HEK293 (cell line): ENCODE data around the gene EIF4A2.

Source experiments
- CTCF ChIA-PET: fragments of 350-600 bp; formaldehyde crosslinking; extraction: SDS; loops from one replicate; lab custom pipeline; 2021; ENCODE audit warnings: antibody characterized with exemption; lab: Yijun Ruan, JAX
- POLR2A ChIA-PET: fragments of 300-600 bp; formaldehyde crosslinking; extraction: SDS; loops from one replicate; lab custom pipeline; 2020; ENCODE audit warnings: antibody characterized with exemption, inconsistent platforms; lab: Yijun Ruan, JAX
- H3K27ac ChIP-seq: fragments of 200-500 bp; sonication (Bioruptor generic); 2 replicates; pipeline ENCODE4 v1.5.1; 2014; ENCODE audit warnings: low read depth, low read length, control low read depth, inconsistent platforms; ENCODE audit errors: extremely low read depth
- H3K36me3 ChIP-seq, 2 experiments: fragments of 200-500 bp in 1 of 2; sonication (Bioruptor generic) in 1 of 2; 1 replicate in 1 of 2; 2 replicates in 1 of 2; pipeline ENCODE4 v1.5.1; 2014 to 2017; ENCODE audit warnings: inconsistent platforms in 2 of 2, low read length in 2 of 2; ENCODE audit not compliant: control insufficient read depth in 2 of 2, insufficient read depth in 1 of 2
- H3K4me1 ChIP-seq: fragments of 200-500 bp; sonication (Bioruptor generic); 2 replicates; pipeline ENCODE4 v1.5.1; 2014; ENCODE audit warnings: mild to moderate bottlenecking, low read length, inconsistent platforms; ENCODE audit not compliant: control insufficient read depth, insufficient read depth
- H3K4me3 ChIP-seq: 2 replicates; pipeline ENCODE4 v1.5.1; 2011; ENCODE audit warnings: low read depth, mild to moderate bottlenecking, control low read depth, low read length, moderate library complexity
- H3K9me3 ChIP-seq: fragments of 200-500 bp; sonication (Bioruptor generic); 2 replicates; pipeline ENCODE4 v1.5.1; 2014; ENCODE audit warnings: low read depth, low read length, inconsistent platforms; ENCODE audit not compliant: control insufficient read depth, insufficient read depth
- FEZF1 ChIP-seq: fragments of 450-650 bp; formaldehyde crosslinking; IDR thresholded peaks from 2 replicates; pipeline ENCODE4 v1.5.1; 2016; ENCODE audit warnings: missing biosample characterization, missing genetic modification characterization
- KLF17 ChIP-seq: fragments of 450-650 bp; formaldehyde crosslinking; IDR thresholded peaks from 2 replicates; pipeline ENCODE4 v1.5.1; 2016; ENCODE audit warnings: missing biosample characterization, missing genetic modification characterization
- OSR2 ChIP-seq: fragments of 450-650 bp; formaldehyde crosslinking; IDR thresholded peaks from 2 replicates; pipeline ENCODE4 v1.5.1; 2016; ENCODE audit warnings: missing biosample characterization, missing genetic modification characterization
- PRDM6 ChIP-seq: fragments of 450-650 bp; formaldehyde crosslinking; IDR thresholded peaks from 2 replicates; pipeline ENCODE4 v1.5.1; 2017; ENCODE audit warnings: missing biosample characterization, missing genetic modification characterization
- SCRT1 ChIP-seq: fragments of 450-650 bp; formaldehyde crosslinking; IDR thresholded peaks from 2 replicates; pipeline ENCODE4 v1.5.1; 2016; ENCODE audit warnings: missing biosample characterization, missing genetic modification characterization, borderline replicate concordance
- SCRT2 ChIP-seq: fragments of 450-650 bp; formaldehyde crosslinking; IDR thresholded peaks from 2 replicates; pipeline ENCODE4 v1.5.1; 2016; ENCODE audit warnings: missing biosample characterization, missing genetic modification characterization
- YY1 ChIP-seq: fragments of 450-650 bp; formaldehyde crosslinking; IDR thresholded peaks from 2 replicates; pipeline ENCODE4 v1.5.1; 2018; ENCODE audit warnings: missing biosample characterization, missing genetic modification characterization
- ZBTB17 ChIP-seq: fragments of 450-650 bp; formaldehyde crosslinking; IDR thresholded peaks from 2 replicates; pipeline ENCODE4 v1.5.1; 2016; ENCODE audit warnings: missing biosample characterization, missing genetic modification characterization
- ZBTB20 ChIP-seq: fragments of 450-650 bp; formaldehyde crosslinking; IDR thresholded peaks from 2 replicates; pipeline ENCODE4 v1.5.1; 2016; ENCODE audit warnings: missing biosample characterization, missing genetic modification characterization
- ZBTB44 ChIP-seq: fragments of 450-650 bp; IDR thresholded peaks from 2 replicates; pipeline ENCODE4 v1.5.1; 2018; ENCODE audit warnings: missing biosample characterization, mild to moderate bottlenecking, missing genetic modification characterization
- ZFP37 ChIP-seq: fragments of 450-650 bp; formaldehyde crosslinking; IDR thresholded peaks from 2 replicates; pipeline ENCODE4 v1.5.1; 2016; ENCODE audit warnings: missing biosample characterization, missing genetic modification characterization
- ZNF10 ChIP-seq: fragments of 450-650 bp; formaldehyde crosslinking; IDR thresholded peaks from 2 replicates; pipeline ENCODE4 v1.5.1; 2017; ENCODE audit warnings: missing biosample characterization, missing genetic modification characterization
- ZNF121 ChIP-seq: fragments of 450-650 bp; formaldehyde crosslinking; IDR thresholded peaks from 2 replicates; pipeline ENCODE4 v1.5.1; 2016; ENCODE audit warnings: missing biosample characterization, missing genetic modification characterization
- ZNF140 ChIP-seq: fragments of 450-650 bp; formaldehyde crosslinking; IDR thresholded peaks from 2 replicates; pipeline ENCODE4 v1.5.1; 2016; ENCODE audit warnings: missing biosample characterization, missing genetic modification characterization
- ZNF18 ChIP-seq: fragments of 450-650 bp; formaldehyde crosslinking; IDR thresholded peaks from 2 replicates; pipeline ENCODE4 v1.5.1; 2016; ENCODE audit warnings: missing biosample characterization, missing genetic modification characterization
- ZNF2 ChIP-seq: fragments of 450-650 bp; formaldehyde crosslinking; IDR thresholded peaks from 2 replicates; pipeline ENCODE4 v1.5.1; 2016; ENCODE audit warnings: missing biosample characterization, missing genetic modification characterization
- ZNF580 ChIP-seq: fragments of 450-650 bp; formaldehyde crosslinking; IDR thresholded peaks from 2 replicates; pipeline ENCODE4 v1.5.1; 2016; ENCODE audit warnings: missing biosample characterization, missing genetic modification characterization
- ZNF600 ChIP-seq: fragments of 450-650 bp; formaldehyde crosslinking; IDR thresholded peaks from 2 replicates; pipeline ENCODE4 v1.5.1; 2016; ENCODE audit warnings: missing biosample characterization, missing genetic modification characterization
- ZNF629 ChIP-seq: fragments of 450-650 bp; formaldehyde crosslinking; IDR thresholded peaks from 2 replicates; pipeline ENCODE4 v1.5.1; 2017; ENCODE audit warnings: missing biosample characterization, missing genetic modification characterization
- ZNF830 ChIP-seq: fragments of 450-650 bp; IDR thresholded peaks from 2 replicates; pipeline ENCODE4 v1.5.0; 2018; ENCODE audit warnings: missing biosample characterization, missing genetic modification characterization, low read depth, mild to moderate bottlenecking, moderate library complexity
- ZNF843 ChIP-seq: fragments of 450-650 bp; formaldehyde crosslinking; IDR thresholded peaks from 2 replicates; pipeline ENCODE4 v1.5.1; 2016; ENCODE audit warnings: missing biosample characterization, missing genetic modification characterization
- ZSCAN5A ChIP-seq: fragments of 450-650 bp; formaldehyde crosslinking; IDR thresholded peaks from 2 replicates; pipeline ENCODE4 v1.5.1; 2016; ENCODE audit warnings: missing biosample characterization, missing genetic modification characterization

EIF4A2 gene

GRCh38 chr3:186788482-186789370 is 5.3 kb downstream of the EIF4A2 start:
- H3K27ac ChIP-seq, result peak overlapping the region; percentile 10; the same call in 1 of the 2 replicates
- TF ChIP-seq ZBTB44 (tag by site-specific recombination) (peak; percentile 42; the same call in 1 of the 2 replicates), ZBTB17 (tag by site-specific recombination) (peak; percentile 35; the same call in 1 of the 2 replicates), ZNF140 (no peak), PRDM6 (tag by site-specific recombination) (peak; percentile 57; the same call in 1 of the 2 replicates), ZBTB20 (tag by site-specific recombination) (no peak), ZNF600 (tag by site-specific recombination) (0 out of 2 replicates have a peak, but pooled peaks have one; percentile 19), ZFP37 (tag by site-specific recombination) (peak; percentile 65; the same call in 1 of the 2 replicates), OSR2 (tag by site-specific recombination) (peak; percentile 65), SCRT1 (tag by site-specific recombination) (peak; percentile 78), ZNF18 (tag by site-specific recombination) (no peak), FEZF1 (tag by site-specific recombination) (peak; percentile 74), SCRT2 (tag by site-specific recombination) (peak; percentile 66), ZNF10 (tag by site-specific recombination) (peak; percentile 81), ZNF629 (tag by site-specific recombination) (peak; percentile 3; the same call in 1 of the 2 replicates)
- TF ChIP-seq, all 188 proteins: peak for 11
- no peaks in the 10 kb centered on the region for H3K9me3 ChIP-seq
- no peaks in the 10 kb centered on the region for H3K4me1 ChIP-seq
- ChIA-PET CTCF (interaction anchor here (0.6 kb wide), 1 partner anchor 953 kb away, joined by 3 read pairs; no protein-coding TSS in a partner anchor), POLR2A (no interaction called here)
- H3K4me3 ChIP-seq, result no peak overlapping the region
- peaks cover 3 to 98% of the 10 kb centered on the region in 2 experiments for H3K36me3 ChIP-seq

- POLR2A ChIA-PET, result interaction anchor here (0.6 to 1.0 kb wide), 2 partner anchors 11 to 219 kb away, joined by 3 read pairs; partner anchors contain the start of gene DNAJB11
- Histone ChIP-seq H3K9me3 (no peaks in the 10 kb centered on the region), H3K27ac (no peak overlapping the region), H3K4me1 (no peaks in the 10 kb centered on the region), H3K36me3 (peaks cover 3 to 97% of the 10 kb centered on the region in 2 experiments), H3K4me3 (no peak overlapping the region)
- CTCF ChIA-PET, result interaction anchor here (0.6 to 1.1 kb wide), 3 partner anchors 32 to 954 kb away, joined by 3 read pairs; no protein-coding TSS in a partner anchor
- TF ChIP-seq ZNF830 (tag by site-specific recombination) (no peak), ZNF18 (tag by site-specific recombination) (peak; percentile 86), ZNF121 (tag by site-specific recombination) (no peak), ZSCAN5A (no peak), YY1 (no peak), OSR2 (tag by site-specific recombination) (peak; percentile 22; the same call in 1 of the 2 replicates), ZNF843 (no peak), ZNF580 (tag by site-specific recombination) (no peak), ZBTB17 (tag by site-specific recombination) (0 out of 2 replicates have a peak, but pooled peaks have one; percentile 21), ZNF2 (tag by site-specific recombination) (no peak), KLF17 (tag by site-specific recombination) (no peak)
Measured at GRCh38 chr3:186789554-186790260, 6.3 kb downstream of the EIF4A2 start.
